CD4-positive, alpha-beta memory T cell (primary cell): ENCODE data around the gene TP53I11. TPM values are rescaled to one million over a fixed set of nuclear protein-coding genes. Genes with fewer than 3 reads are reported as not detected.
A peak's percentile ranks its signal among the peaks of the same experiment; 100 is the strongest.

Experiments used
- CTCF ChIA-PET: fragments of 350-600 bp; sonication (Branson Sonifier 250); formaldehyde crosslinking; loops from one replicate; lab custom pipeline; 2021; ENCODE audit warnings: inconsistent platforms; ENCODE audit not compliant: partially characterized antibody; lab: Charles Lee
- POLR2A ChIA-PET: fragments of 350-600 bp; sonication (Branson Sonifier 250); formaldehyde crosslinking; loops from one replicate; lab custom pipeline; 2021; ENCODE audit not compliant: partially characterized antibody; lab: Charles Lee
- DNase-seq, 5 donors: peaks; one replicate each; pipeline versions ENCODE4 v3.0.0 to v3.0.0-alpha.2; 2020 to 2022; ENCODE audit warnings: mixed read lengths in 1 of 5
- H3K27ac ChIP-seq: one replicate; pipeline ENCODE4 v1.7.0; 2013; ENCODE audit warnings: low read depth, low read length
- H3K27me3 ChIP-seq: 2 replicates; pipeline ENCODE4 v1.7.0; 2013; ENCODE audit warnings: mild to moderate bottlenecking, low read length, moderate library complexity; ENCODE audit not compliant: insufficient read depth
- H3K36me3 ChIP-seq: 2 replicates; pipeline ENCODE4 v1.7.0; 2013; ENCODE audit warnings: mild to moderate bottlenecking, low read length, moderate library complexity; ENCODE audit not compliant: insufficient read depth
- H3K4me1 ChIP-seq: 2 replicates; pipeline ENCODE4 v1.7.0; 2013; ENCODE audit warnings: mild to moderate bottlenecking, low read length, moderate library complexity; ENCODE audit not compliant: insufficient read depth
- H3K4me3 ChIP-seq, 2 donors: one replicate each; pipeline ENCODE4 v1.7.0; 2013; ENCODE audit warnings: low read length in 2 of 2, mild to moderate bottlenecking in 1 of 2
- H3K9me3 ChIP-seq, 2 donors: one replicate each; pipeline ENCODE4 v1.7.0; 2013; ENCODE audit warnings: low read length in 2 of 2, control low read depth in 1 of 2; ENCODE audit not compliant: control insufficient read depth in 1 of 2
- H3K27ac Mint-ChIP-seq, 7 donors: one replicate each; pipeline ENCODE4 v1.8.0; 2020 to 2021; ENCODE audit warnings: mixed read lengths in 7 of 7, mild to moderate bottlenecking in 6 of 7, inconsistent platforms in 3 of 7, moderate library complexity in 3 of 7
- H3K27me3 Mint-ChIP-seq, 2 donors: one replicate each; pipeline ENCODE4 v1.8.0; 2020 to 2021; ENCODE audit warnings: mixed read lengths in 2 of 2
- H3K36me3 Mint-ChIP-seq, 2 donors: one replicate each; pipeline ENCODE4 v1.8.0; 2020 to 2021; ENCODE audit warnings: mixed read lengths in 2 of 2, inconsistent platforms in 1 of 2, mild to moderate bottlenecking in 1 of 2
- H3K4me1 Mint-ChIP-seq, 4 donors: one replicate each; pipeline ENCODE4 v1.8.0; 2020 to 2021; ENCODE audit warnings: mixed read lengths in 4 of 4, mild to moderate bottlenecking in 1 of 4
- H3K4me3 Mint-ChIP-seq, 8 donors: one replicate each; pipeline ENCODE4 v1.8.0; 2020 to 2021; ENCODE audit warnings: mixed read lengths in 8 of 8, mild to moderate bottlenecking in 7 of 8, moderate library complexity in 6 of 8, inconsistent platforms in 3 of 8
- H3K9me3 Mint-ChIP-seq, 8 donors: one replicate each; pipeline ENCODE4 v1.8.0; 2020 to 2021; ENCODE audit warnings: mixed read lengths in 8 of 8, mild to moderate bottlenecking in 5 of 8, inconsistent platforms in 3 of 8, moderate library complexity in 1 of 8
- intact Hi-C: fragments of 100-400 bp; cut with micrococcal nuclease; formaldehyde crosslinking; loops from one replicate; pipeline ENCODE4 v1.15.1; 2023
- polyA plus RNA-seq, 2 donors: library from polyadenylated mRNA; unstranded; fragments of 300-500 nt; fragmentation: Illumina TruSeq; gene quantifications; one replicate each; pipeline ENCODE4 v1.2.3, GENCODE V29; 2021
- total RNA-seq, 2 experiments: library from RNA; stranded (reverse); gene quantifications; one replicate each; pipeline ENCODE4 v1.2.3, GENCODE V29; 2021

Gene TP53I11
- total and polyA plus RNA-seq, 4 experiments from 2014 or later, result 1.1 to 7.0 (median 5.1) TPM

DNA sequence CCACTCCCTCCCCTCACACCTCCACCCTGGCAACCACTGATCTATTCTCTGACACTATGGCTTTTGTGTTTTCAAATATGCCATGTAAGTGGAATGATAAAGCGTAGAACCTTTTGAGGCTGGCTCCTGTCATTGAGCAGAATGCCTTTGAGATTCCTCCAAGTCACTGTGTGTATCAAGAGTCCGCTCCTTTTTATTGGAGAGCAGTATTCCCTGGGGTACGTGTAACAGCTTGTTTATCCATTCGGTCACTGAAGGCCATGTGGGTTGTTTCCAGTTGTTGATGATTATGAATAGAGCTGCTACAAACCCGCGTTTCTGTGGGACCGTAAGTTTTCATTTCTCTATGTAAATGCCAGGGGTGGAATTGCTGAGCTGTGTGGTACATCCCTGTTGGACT is 10.3 kb downstream of the TP53I11 start:
- no peak overlapping the region for H3K4me3 ChIP-seq
- no peaks in the 10 kb centered on the region for H3K9me3 ChIP-seq
- no peaks in the 10 kb centered on the region for H3K9me3 Mint-ChIP-seq
- no peaks in the 10 kb centered on the region for H3K36me3 Mint-ChIP-seq
- no peak overlapping the region for H3K27ac ChIP-seq
- H3K4me1 ChIP-seq, result peaks cover 16% of the 10 kb centered on the region
- peaks cover 9 to 31% (median 15%) of the 10 kb centered on the region in 4 donors for H3K4me1 Mint-ChIP-seq
- no peaks in the 10 kb centered on the region for H3K27me3 ChIP-seq
- no peak overlapping the region for H3K4me3 Mint-ChIP-seq
- intact Hi-C loops, result no loop called here
- CTCF ChIA-PET, result interaction anchor here (2.1 to 18.9 kb wide), 3 partner anchors 10 to 166 kb away, joined by 7 to 1298 read pairs (median 104); partner anchors contain the start of gene TP53I11
- POLR2A ChIA-PET, result no interaction called here
- H3K36me3 ChIP-seq, result no peaks in the 10 kb centered on the region
- no peaks in the 10 kb centered on the region for H3K27me3 Mint-ChIP-seq
- peak overlapping the region in 2 of 7 donors; percentile 10 to 17 for H3K27ac Mint-ChIP-seq
- no peak for DNase-seq

DNA sequence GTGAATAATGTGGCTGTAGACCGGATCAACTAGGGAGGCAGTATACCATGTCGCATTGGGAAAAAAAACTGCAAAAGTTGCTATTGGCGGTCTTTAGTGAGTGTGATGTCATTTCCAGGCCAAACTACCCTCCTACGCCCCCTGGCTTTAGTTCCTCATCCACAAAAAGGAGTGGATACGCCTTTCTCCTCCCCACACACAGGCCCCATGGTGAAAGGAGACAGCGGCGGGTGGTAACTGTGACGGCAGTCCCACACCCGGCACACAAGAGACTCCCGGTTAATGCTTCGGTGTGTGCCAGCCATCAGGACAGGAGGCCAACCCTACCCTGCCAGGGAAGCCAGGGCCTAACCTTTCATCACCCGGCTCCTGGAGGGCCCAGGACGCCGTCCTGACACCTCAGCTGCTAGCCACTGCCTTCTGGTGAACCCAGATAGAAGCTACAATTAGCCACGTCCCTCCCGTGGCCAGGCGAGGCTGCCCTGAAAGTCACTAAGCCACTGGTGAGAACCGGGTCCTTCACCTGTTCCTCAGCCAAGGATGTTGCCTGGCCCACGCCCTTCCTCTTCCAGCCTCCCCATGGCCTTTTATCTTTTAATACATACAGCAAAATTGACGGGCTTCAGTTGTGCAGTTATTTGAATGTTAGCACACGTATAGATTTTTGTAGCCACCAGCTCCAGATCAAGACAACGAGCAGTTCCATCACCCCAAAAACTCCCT is 10.8 kb downstream of the TP53I11 start:
- ChIA-PET CTCF (interaction anchor here (0.9 to 18.9 kb wide), 4 partner anchors 10 to 166 kb away, joined by 3 to 1298 read pairs (median 56); partner anchors contain the start of gene TP53I11), POLR2A (no interaction called here)
- Histone ChIP-seq H3K4me1 (peaks cover 16% of the 10 kb centered on the region), H3K4me3 (no peak overlapping the region), H3K9me3 (no peaks in the 10 kb centered on the region), H3K27ac (no peak overlapping the region), H3K36me3 (no peaks in the 10 kb centered on the region), H3K27me3 (no peaks in the 10 kb centered on the region)
- H3K27ac Mint-ChIP-seq, result peak overlapping the region in 3 of 7 donors; percentile 10 to 82 (median 17)
- intact Hi-C loops, result no loop called here
- no peaks in the 10 kb centered on the region for H3K27me3 Mint-ChIP-seq
- H3K4me1 Mint-ChIP-seq, result peaks cover 9 to 31% (median 15%) of the 10 kb centered on the region in 4 donors
- DNase-seq, result no peak
- no peaks in the 10 kb centered on the region for H3K9me3 Mint-ChIP-seq
- no peak overlapping the region for H3K4me3 Mint-ChIP-seq
- no peaks in the 10 kb centered on the region for H3K36me3 Mint-ChIP-seq

DNA sequence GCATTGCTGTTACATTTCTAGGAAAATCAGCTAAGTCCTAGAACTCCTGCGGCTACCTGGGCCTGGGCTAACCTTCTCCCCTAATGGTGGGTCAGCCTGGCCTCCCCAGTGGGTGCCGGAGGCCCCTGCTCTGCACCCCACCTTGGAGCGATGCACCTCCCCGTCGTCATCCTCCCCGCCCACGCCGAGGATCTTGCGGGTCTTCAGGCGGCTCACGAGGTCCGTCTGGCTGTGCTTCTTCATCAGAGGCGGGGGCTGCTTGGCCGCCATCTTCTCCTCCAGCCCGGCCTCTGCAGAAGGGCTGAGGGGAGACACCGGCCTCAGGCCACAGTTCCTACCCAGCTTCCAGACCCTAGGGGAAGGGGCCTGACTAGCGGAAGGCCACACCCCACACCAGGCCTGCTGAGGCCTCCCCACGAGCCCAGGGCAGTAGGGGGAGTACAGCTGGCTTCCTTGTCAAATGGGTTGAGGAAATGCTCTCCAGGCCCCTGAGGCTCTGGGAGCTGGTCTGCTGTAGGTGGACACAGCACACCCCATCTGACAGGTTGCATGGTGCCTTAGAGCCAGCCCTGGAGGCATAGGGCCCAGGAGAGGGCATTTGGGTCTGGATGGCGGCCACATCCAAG is 12.5 kb downstream of the TP53I11 start:
- no peaks in the 10 kb centered on the region for H3K27me3 ChIP-seq
- Mint-ChIP-seq H3K27me3 (no peaks in the 10 kb centered on the region), H3K9me3 (no peaks in the 10 kb centered on the region), H3K4me3 (no peak overlapping the region), H3K36me3 (no peaks in the 10 kb centered on the region), H3K4me1 (peaks cover 4 to 21% (median 8%) of the 10 kb centered on the region in 4 donors), H3K27ac (no peak overlapping the region)
- H3K27ac ChIP-seq, result no peak overlapping the region
- no peak overlapping the region for H3K4me3 ChIP-seq
- no peaks in the 10 kb centered on the region for H3K9me3 ChIP-seq
- intact Hi-C loops, result no loop called here
- no peaks in the 10 kb centered on the region for H3K36me3 ChIP-seq
- no peak for DNase-seq
- POLR2A ChIA-PET, result interaction anchor here (4.1 kb wide), 1 partner anchor 166 kb away, joined by 61 read pairs; no protein-coding TSS in a partner anchor
- peaks cover 11% of the 10 kb centered on the region for H3K4me1 ChIP-seq
- CTCF ChIA-PET, result interaction anchor here (0.6 to 18.9 kb wide), 7 partner anchors 8 to 395 kb away, joined by 3 to 1298 read pairs (median 49); no protein-coding TSS in a partner anchor

DNA sequence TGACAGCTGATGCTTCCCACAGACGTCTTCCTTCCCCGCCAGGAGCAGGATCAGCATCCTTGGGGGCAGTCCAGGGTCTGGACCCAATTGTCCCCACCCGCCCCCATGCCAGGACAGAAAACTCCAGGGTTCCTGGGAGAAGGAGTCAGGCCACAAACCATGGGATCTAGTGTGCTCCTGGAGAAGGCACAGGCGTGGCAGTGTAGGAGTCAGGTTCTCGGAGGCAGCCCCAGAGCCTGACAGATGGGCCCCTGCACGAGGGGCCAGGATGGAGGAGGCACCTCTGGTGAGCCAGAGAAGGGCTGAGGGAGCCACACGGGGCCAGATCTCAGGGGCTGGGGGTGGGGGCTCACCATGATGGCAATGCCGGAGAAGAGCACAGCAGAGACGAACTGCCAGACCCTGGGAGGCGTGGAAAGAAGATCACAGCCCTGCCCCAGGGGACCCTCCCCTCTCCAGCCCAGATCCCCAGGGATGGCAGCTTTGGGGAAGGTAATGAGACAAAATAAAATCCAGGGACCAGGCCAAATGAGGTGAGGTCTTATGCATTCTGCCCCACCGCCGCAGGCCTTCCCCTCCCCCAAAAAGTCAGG is 13.6 kb downstream of the TP53I11 start:
- CTCF ChIA-PET, result interaction anchor here (0.9 to 18.9 kb wide), 22 partner anchors 8 to 399 kb away, joined by 3 to 1298 read pairs (median 6); no protein-coding TSS in a partner anchor
- Histone ChIP-seq H3K9me3 (no peaks in the 10 kb centered on the region), H3K27me3 (no peaks in the 10 kb centered on the region), H3K27ac (no peak overlapping the region), H3K36me3 (no peaks in the 10 kb centered on the region), H3K4me3 (no peak overlapping the region), H3K4me1 (peaks cover 5% of the 10 kb centered on the region)
- DNase-seq, result no peak
- POLR2A ChIA-PET, result interaction anchor here (1.0 to 4.1 kb wide), 4 partner anchors 9 to 167 kb away, joined by 3 to 61 read pairs (median 8); no protein-coding TSS in a partner anchor
- H3K4me3 Mint-ChIP-seq, result no peak overlapping the region
- no peak overlapping the region for H3K27ac Mint-ChIP-seq
- H3K9me3 Mint-ChIP-seq, result no peaks in the 10 kb centered on the region
- no peaks in the 10 kb centered on the region for H3K27me3 Mint-ChIP-seq
- no peaks in the 10 kb centered on the region for H3K36me3 Mint-ChIP-seq
- H3K4me1 Mint-ChIP-seq, result peaks cover 2 to 10% (median 6%) of the 10 kb centered on the region in 4 donors
- intact Hi-C loops, result loop anchor here (1.0 kb wide), 1 partner anchor 166 kb away; no protein-coding TSS in a partner anchor

DNA sequence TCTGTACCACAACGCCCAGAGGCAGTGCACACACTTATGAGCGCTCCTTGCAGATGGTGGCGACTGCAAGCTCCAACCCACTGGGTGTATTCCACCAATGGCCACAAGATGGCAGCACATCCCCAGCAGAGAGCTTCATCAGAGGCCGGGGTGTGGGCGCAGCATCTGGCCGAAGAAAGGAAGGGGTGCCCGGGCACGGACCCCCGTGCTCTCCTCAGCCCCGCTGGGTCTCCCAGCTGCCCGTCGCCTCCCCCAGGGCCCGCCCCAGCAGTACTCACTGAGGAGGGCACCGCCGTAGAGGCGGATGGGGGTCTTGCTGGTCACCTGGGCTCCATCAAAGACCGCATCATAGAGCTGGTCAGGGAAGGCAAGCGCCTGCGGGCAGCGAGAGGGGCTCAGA is 14.2 kb downstream of the TP53I11 start:
- no peaks in the 10 kb centered on the region for H3K36me3 ChIP-seq
- H3K27ac ChIP-seq, result no peak overlapping the region
- peak; percentile 72 to 79 (median 74) for DNase-seq
- ChIA-PET CTCF (interaction anchor here (0.6 to 18.9 kb wide), 37 partner anchors 8 to 399 kb away, joined by 3 to 1298 read pairs (median 4); no protein-coding TSS in a partner anchor), POLR2A (interaction anchor here (0.6 to 4.1 kb wide), 8 partner anchors 10 to 174 kb away, joined by 3 to 61 read pairs (median 4); partner anchors contain the start of gene TP53I11)
- Mint-ChIP-seq H3K27me3 (no peaks in the 10 kb centered on the region), H3K4me1 (peaks cover 1 to 8% (median 5%) of the 10 kb centered on the region in 4 donors), H3K27ac (no peak overlapping the region), H3K36me3 (no peaks in the 10 kb centered on the region), H3K9me3 (no peaks in the 10 kb centered on the region), H3K4me3 (no peak overlapping the region)
- intact Hi-C loops, result loop anchor here (1.0 kb wide), 1 partner anchor 167 kb away; no protein-coding TSS in a partner anchor
- H3K4me3 ChIP-seq, result no peak overlapping the region
- no peaks in the 10 kb centered on the region for H3K27me3 ChIP-seq
- no peaks in the 10 kb centered on the region for H3K9me3 ChIP-seq
- H3K4me1 ChIP-seq, result peaks cover 5% of the 10 kb centered on the region

DNA sequence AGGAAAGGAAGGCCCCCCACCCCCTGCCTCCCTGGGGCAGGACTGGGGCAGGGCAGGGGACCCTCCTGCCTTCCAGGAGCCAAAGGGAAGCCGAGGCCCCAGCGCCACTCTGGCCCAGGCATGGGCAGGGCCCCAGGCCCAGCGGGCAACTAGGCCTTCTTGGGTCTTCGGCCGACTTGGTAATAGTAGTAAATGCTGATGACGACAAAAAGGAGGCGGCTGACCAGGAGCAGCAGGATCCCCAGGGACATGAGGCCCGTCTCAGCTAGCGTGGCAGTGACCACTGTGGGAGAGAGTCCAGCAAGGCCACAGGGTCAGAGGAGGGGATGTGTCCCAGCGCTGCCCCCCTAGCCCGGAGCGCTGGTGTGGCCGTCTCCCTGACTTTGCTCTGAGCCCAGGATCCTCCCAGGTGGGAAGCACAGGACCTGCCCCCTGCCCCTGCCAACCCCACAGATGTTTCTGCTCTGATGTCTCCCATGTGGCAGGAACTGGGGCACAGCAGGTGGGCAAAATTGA is 15.9 kb downstream of the TP53I11 start:
- Histone ChIP-seq H3K4me1 (peaks cover 5% of the 10 kb centered on the region), H3K4me3 (no peak overlapping the region), H3K36me3 (no peaks in the 10 kb centered on the region), H3K9me3 (no peaks in the 10 kb centered on the region), H3K27ac (no peak overlapping the region), H3K27me3 (no peaks in the 10 kb centered on the region)
- Mint-ChIP-seq H3K9me3 (no peaks in the 10 kb centered on the region), H3K4me1 (peaks cover 0 to 2% (median 1%) of the 10 kb centered on the region in 4 donors), H3K4me3 (no peak overlapping the region), H3K27me3 (no peaks in the 10 kb centered on the region), H3K27ac (no peak overlapping the region), H3K36me3 (peaks cover 8 to 12% of the 10 kb centered on the region in 2 donors)
- no peak for DNase-seq
- intact Hi-C loops, result no loop called here
- CTCF ChIA-PET, result interaction anchor here (1.1 to 18.9 kb wide), 6 partner anchors 13 to 398 kb away, joined by 3 to 1298 read pairs (median 12); no protein-coding TSS in a partner anchor
- POLR2A ChIA-PET, result interaction anchor here (4.1 kb wide), 1 partner anchor 169 kb away, joined by 61 read pairs; no protein-coding TSS in a partner anchor
